ENCODE results near the gene CHST11.
A peak's percentile ranks its signal among the peaks of the same experiment; 100 is the strongest.

The CHST11 gene

DNA sequence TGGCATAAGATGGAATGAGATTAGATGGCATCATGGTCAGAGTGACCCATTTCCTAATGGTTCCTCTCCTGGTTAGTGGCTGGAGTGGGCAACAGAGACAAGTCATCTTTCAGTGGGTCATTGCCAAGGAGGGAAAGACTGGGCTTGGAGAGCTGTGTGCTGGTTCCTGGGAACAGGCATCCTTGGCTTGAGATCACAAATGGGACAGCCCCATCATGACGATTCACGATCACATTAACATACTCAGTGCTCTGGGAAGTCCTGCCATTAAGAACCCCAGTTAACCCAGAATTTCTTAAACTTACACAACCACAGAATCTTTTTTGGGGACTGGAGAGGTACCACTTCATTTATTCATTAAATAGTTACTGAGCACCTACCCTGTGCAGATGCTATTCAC, 27.3 kb downstream of the CHST11 start:
- DNase-seq = no peak

- DNase-seq = no peak
Measured at GRCh38 chr12:104485651-104486362, 29.1 kb downstream of the CHST11 start.

DNA sequence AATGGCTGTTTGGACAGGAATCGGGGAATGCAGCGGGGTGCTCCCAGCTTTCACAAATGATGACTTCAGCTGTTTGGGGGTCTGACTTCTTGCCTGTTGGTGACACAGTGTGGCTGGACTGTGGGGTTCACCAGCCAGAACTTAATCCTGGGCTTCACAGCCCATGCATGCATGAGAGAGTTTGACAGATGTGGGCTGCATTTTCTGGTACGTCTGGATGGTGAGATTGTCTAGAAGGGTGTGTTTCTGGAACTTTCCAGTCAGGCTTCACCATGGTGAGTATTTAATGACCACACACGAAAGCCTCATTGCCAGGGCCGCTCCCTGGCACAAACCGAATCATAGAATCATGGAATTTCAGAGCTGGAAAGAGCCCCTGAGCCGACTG, 29.6 kb downstream of the CHST11 start:
- DNase-seq = no peak

GRCh38 chr12:104486943-104487819, 30.4 kb downstream of the CHST11 start:
- no peak for DNase-seq

DNA sequence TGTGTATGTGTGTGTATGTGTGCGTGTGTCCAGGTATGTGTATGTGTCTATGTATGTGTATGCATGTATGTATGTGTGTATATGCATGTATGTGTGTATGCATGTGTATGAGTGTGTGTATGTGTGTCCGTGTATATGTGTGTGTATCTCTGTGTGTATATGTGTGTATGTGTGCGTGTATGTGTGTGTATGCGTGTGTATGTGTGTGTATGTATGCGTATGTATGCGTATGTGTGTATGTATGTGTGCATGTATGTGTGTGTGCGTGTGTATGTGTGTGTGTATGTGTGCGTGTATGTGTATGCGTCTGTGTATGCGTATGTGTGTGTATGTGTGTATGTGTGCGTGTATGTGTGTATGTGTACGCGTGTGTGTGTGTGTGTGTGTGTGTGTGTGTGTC, 31.6 kb downstream of the CHST11 start:
- no peak for DNase-seq

- DNase-seq = no peak
Measured at GRCh38 chr12:104490186-104490585, 33.4 kb downstream of the CHST11 start.

GRCh38 chr12:104490850-104491249, 34.1 kb downstream of the CHST11 start:
- no peak for DNase-seq

- no peak for DNase-seq
Measured at GRCh38 chr12:104493496-104493895, 36.7 kb downstream of the CHST11 start.

DNA sequence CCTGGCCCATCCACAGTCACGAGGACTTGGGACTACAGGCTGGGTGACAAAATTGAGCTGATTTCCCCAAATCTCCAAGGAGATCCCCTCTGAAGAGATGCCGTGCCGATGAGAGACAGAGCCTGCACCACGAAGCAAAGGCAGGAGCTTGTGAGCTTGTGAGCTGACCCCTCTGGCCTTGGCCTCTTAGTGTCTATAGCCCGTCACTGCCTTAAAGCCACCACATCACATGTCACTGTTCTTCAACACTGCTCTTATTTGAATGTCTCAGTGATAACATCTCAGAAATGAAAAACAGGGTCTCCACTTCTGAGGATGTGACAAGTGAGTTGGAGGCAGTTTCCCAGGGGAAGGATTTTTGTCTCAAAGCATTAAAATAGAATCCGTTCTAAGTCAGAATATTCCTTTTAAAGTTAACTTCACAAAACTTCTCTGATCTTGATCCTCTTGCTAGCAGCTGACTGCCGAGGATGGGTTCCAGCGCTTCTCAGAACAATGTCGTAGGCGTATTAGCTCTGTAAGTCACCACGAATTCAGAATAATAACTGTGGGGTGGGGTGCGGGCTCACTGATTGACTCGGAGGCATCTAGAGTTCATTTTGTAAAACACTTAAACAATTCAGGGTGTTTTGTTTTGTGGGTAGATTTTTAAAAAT, 37.5 kb downstream of the CHST11 start:
- peak in 1 of 2 experiments; percentile 28 for DNase-seq

DNA sequence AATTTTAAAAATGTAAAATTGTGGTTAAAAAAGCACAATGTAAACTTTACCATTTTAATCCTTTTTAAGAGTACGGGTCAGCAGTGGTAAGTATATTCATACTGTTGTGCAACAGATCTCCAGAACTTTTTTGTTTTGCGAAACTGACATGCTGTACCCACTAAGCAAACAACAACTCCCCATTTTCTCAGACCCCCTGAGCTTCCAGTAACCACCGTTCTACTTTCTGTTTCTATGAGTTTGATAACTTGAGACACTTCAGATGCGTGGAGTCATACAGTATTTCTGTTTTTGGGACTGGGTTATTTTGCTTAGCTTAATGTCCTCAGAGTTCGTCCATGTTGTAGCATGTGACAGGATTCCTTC, 38.0 kb downstream of the CHST11 start:
- no peak for DNase-seq

- DNase-seq = no peak
Measured at GRCh38 chr12:104495786-104496185, 39.0 kb downstream of the CHST11 start.

GRCh38 chr12:104496336-104496735, 39.6 kb downstream of the CHST11 start:
- DNase-seq = no peak

GRCh38 chr12:104498211-104498801, 41.6 kb downstream of the CHST11 start:
- DNase-seq = no peak

DNA sequence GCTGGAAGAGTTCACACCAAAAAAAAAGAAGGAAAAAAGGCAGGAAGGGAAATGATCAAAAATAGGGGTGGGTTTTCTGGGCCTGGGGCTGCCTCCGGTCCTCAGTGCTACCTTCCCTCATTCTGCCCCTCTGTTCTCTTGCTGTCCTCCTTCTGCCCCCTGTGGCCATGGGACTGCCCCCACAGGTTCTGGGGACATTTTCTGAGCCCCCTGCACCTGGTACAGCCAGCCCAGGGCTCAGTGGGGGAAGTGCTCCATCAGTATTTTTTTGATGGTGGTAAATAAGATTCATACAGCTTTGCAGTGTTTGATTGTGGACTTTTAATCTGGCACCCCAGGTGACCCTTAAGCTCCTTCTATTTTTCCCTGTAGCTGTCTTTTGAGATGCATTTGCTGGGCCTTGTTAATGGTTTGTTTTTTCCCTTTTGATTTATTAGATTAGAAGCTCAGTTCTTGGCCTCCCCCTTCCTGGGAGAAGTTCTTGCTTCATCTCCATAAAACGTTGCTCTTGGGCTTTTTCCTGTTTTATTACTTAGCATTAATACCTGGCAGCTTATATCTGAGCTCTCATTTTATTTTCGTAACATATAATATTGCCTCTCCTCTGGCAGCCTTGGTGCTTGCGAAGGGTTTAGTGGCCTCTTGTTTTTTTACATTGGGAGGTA, 43.1 kb downstream of the CHST11 start:
- DNase-seq = no peak

- no peak for DNase-seq
Measured at GRCh38 chr12:104501115-104501514, 44.4 kb downstream of the CHST11 start.

GRCh38 chr12:104501660-104502059, 44.9 kb downstream of the CHST11 start:
- DNase-seq = no peak

GRCh38 chr12:104502217-104502616, 45.5 kb downstream of the CHST11 start:
- no peak for DNase-seq

DNA sequence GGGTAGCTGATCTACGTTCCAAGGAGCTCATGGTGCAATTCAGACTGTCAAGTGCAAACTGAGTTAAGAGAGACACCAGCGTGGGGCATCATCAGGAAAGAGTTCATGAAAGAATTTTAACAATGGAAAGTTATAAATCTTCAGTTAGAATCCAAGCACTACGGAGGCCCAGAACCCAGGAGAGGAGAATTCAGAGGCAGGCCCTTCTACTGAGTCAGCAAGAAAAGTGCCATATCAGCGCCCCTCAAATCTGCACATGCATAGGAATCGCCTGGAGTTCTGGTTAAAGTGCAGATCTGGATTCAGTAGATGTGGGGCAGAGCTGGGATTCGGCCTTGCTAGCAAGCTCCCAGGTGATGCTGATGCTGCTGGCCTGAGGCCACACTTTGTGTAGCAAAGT, 45.9 kb downstream of the CHST11 start:
- DNase-seq = no peak

DNA sequence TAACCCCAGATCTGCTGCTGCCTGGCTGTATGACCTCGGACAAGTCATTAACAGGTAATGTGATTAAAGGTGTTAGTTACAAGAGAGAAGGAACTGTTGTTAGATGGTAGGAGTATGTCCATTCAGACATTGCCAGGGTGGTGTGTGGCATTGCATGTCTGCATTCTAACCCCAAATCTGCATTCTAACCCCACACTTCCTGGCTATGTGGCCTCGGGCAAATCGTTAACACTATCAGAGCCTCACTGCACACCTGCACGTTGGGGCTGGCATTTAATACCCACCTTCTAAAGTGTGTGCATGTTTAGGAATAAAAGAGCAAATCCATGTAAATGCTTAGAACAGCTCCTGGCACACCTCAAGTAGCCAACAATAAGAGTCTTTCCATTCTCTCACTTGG, 46.4 kb downstream of the CHST11 start:
- no peak for DNase-seq

DNA sequence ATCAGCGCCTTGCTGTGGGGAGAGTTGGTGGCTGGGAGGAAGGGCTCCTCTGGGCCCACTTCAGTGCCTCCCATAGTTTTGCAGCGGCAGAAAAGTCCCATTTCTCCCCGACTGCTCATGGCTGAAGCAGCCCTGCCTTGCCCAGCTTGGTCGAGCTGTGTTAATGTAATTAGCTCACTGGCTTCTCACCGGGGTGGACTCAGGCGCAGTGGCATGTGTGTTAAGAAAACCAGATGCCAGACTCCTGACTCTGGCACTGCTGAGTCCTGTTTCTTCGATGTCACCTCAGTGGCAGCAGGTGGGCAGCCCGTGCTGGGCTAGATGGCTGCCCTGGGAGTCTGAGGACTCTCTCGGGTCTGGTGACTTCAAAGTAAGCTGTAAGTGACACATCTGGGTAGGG, 47.4 kb downstream of the CHST11 start:
- no peak for DNase-seq

DNA sequence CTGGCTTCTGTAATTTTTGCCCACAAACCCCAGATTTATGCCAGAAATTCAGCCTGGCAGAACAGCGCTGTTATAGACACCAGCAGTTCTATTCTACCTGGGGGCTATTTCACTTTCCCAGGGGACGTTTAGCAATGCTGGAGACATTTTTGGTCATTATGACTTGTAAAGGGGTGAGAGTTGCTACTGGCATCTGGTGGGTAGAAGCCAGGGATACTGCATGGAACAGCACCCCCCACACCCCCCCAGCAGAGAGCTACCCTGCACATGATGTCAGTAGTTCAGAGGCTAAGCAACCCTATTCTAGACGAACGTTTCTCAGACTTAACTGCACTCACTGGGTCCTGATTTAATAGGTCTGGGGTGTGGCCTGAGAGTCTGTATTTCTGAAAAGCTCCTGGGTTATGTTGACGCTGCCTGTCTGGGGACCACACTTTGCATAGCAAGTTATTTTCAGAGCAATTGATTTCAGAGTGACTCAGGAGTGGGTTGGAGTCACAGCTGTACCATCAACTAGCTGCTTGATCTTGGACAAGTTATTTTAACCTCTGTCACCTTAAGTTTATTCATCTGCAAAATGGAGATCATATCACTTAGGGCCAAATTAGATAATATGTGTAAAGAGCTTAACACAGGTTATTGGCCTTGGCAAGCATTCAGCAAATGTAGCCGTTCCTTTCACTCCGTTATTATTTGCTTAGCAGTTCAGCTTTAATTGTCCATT, 48.5 kb downstream of the CHST11 start:
- DNase-seq = peak; percentile 22 to 54
